Neural progenitor cell (in vitro differentiated cells): Measurements from ENCODE around the gene USP46. TPM values are rescaled to one million over a fixed set of nuclear protein-coding genes. Genes with fewer than 3 reads are reported as not detected.

Experiments used
- DNase-seq: peaks from one replicate; pipeline ENCODE4 v3.0.0-alpha.2; 2016; ENCODE audit warnings: low spot score
- H2AFZ ChIP-seq: fragments of 200-600 bp; sonication (generic); replicated peaks from 2 replicates; pipeline ENCODE4 v1.6.1; 2016; ENCODE audit warnings: antibody characterized with exemption
- H3F3A ChIP-seq: fragments of 200-600 bp; sonication (generic); 2 replicates; pipeline ENCODE4 v1.6.1; 2016; ENCODE audit warnings: antibody characterized with exemption, low read depth
- H3K27ac ChIP-seq: fragments of 200-600 bp; sonication (generic); 2 replicates; pipeline ENCODE4 v1.5.1; 2016; ENCODE audit warnings: mild to moderate bottlenecking
- H3K27me3 ChIP-seq: fragments of 200-600 bp; sonication (generic); 2 replicates; pipeline ENCODE4 v1.6.1; 2016; ENCODE audit warnings: mild to moderate bottlenecking, moderate library complexity
- H3K36me3 ChIP-seq: fragments of 200-600 bp; sonication (generic); 2 replicates; pipeline ENCODE4 v1.5.1; 2016
- H3K4me1 ChIP-seq: fragments of 200-600 bp; sonication (generic); 2 replicates; pipeline ENCODE4 v1.6.1; 2016; ENCODE audit warnings: mixed run types
- H3K4me2 ChIP-seq: fragments of 200-600 bp; sonication (generic); 2 replicates; pipeline ENCODE4 v1.6.1; 2016
- H3K4me3 ChIP-seq: fragments of 200-600 bp; sonication (generic); 2 replicates; pipeline ENCODE4 v1.5.1; 2016
- H3K79me2 ChIP-seq: fragments of 200-600 bp; sonication (generic); 2 replicates; pipeline ENCODE4 v1.6.1; 2016; ENCODE audit warnings: low read depth
- H3K9ac ChIP-seq: fragments of 200-600 bp; sonication (generic); 2 replicates; pipeline ENCODE4 v1.6.1; 2016
- H3K9me3 ChIP-seq: fragments of 200-600 bp; sonication (generic); 2 replicates; pipeline ENCODE4 v1.5.1; 2016; ENCODE audit warnings: low read depth
- H4K20me1 ChIP-seq: fragments of 200-600 bp; sonication (generic); 2 replicates; pipeline ENCODE4 v1.6.1; 2016; ENCODE audit warnings: low read depth
- H3K27ac Mint-ChIP-seq: 3 replicates; pipeline ENCODE4 v1.8.0; 2021; ENCODE audit warnings: mixed read lengths
- H3K27me3 Mint-ChIP-seq: 2 replicates; pipeline ENCODE4 v1.8.0; 2022; ENCODE audit warnings: low read depth, mild to moderate bottlenecking, inconsistent platforms, moderate library complexity, mixed read lengths; ENCODE audit not compliant: insufficient read depth
- H3K36me3 Mint-ChIP-seq: 3 replicates; pipeline ENCODE4 v1.8.0; 2021; ENCODE audit warnings: mixed read lengths
- H3K4me1 Mint-ChIP-seq: 3 replicates; pipeline ENCODE4 v1.8.0; 2021; ENCODE audit warnings: mixed read lengths
- H3K4me3 Mint-ChIP-seq: 3 replicates; pipeline ENCODE4 v1.8.0; 2021; ENCODE audit warnings: mild to moderate bottlenecking, moderate library complexity, mixed read lengths
- H3K9me3 Mint-ChIP-seq: 3 replicates; pipeline ENCODE4 v1.8.0; 2020; ENCODE audit warnings: mixed read lengths
- EZH2 ChIP-seq: fragments of 200-600 bp; sonication (generic); IDR thresholded peaks from 2 replicates; pipeline ENCODE4 v1.6.1; 2017; ENCODE audit warnings: antibody characterized with exemption, mild to moderate bottlenecking, moderate library complexity
- EZH2phosphoT487 ChIP-seq: fragments of 200-600 bp; sonication (generic); IDR thresholded peaks from 2 replicates; pipeline ENCODE4 v1.6.1; 2017; ENCODE audit warnings: antibody characterized with exemption
- total RNA-seq: library from RNA; depleted of rRNA; stranded (reverse); fragments of >200 nt; gene quantifications from 2 replicates; pipeline ENCODE4 v1.2.3, GENCODE V29; 2015; ENCODE audit warnings: low replicate concordance
- TF ChIP-seq, protein P1 (sequence below): fragments of 200-600 bp; sonication (generic); IDR thresholded peaks from 2 replicates; pipeline ENCODE4 v1.5.1; 2017; ENCODE audit warnings: antibody characterized with exemption, mild to moderate bottlenecking

The USP46 gene
- total RNA-seq, 1 donor from 2014 or later: 51.3 TPM

DNA sequence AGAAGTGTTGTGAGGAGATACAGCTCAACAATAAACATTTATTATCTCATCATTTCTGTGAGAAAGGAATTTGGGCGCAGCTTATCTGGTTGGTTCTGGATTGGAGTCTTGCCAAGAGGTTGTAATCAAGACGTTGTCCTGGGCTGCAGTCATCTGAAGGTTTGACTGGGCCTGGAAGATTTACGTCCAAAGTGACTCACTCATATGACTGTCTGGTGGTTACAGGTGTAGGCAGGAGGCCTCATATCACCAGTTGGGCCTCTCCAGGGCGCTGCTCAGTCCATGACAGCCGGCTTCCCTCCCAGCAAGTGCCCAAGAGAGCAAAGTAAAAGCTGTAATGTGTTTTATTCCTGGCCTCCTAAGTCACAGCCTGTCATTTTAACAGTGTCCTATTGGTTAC lies 106.3 kb downstream of the USP46 start:
- Mint-ChIP-seq H3K27ac (peak overlapping the region; percentile 64), H3K4me3 (no peak overlapping the region), H3K36me3 (no peaks in the 10 kb centered on the region), H3K4me1 (peaks cover 47% of the 10 kb centered on the region), H3K9me3 (peaks cover 12% of the 10 kb centered on the region), H3K27me3 (peaks cover 10% of the 10 kb centered on the region)
- Histone ChIP-seq H3K27me3 (no peaks in the 10 kb centered on the region), H3K9me3 (no peaks in the 10 kb centered on the region), H3K36me3 (no peaks in the 10 kb centered on the region), H3K4me2 (no peak overlapping the region), H3K4me1 (peaks cover 30% of the 10 kb centered on the region), H2AFZ (no peak overlapping the region), H3K27ac (no peak overlapping the region), H3K4me3 (no peak overlapping the region), H3K9ac (no peak overlapping the region), H3K79me2 (no peaks in the 10 kb centered on the region), H3F3A (peaks cover 12% of the 10 kb centered on the region), H4K20me1 (no peaks in the 10 kb centered on the region)
- no peak for DNase-seq
- no peak for TF ChIP-seq EZH2
- TF ChIP-seq EZH2phosphoT487: no peak
- TF ChIP-seq, protein P1, sequence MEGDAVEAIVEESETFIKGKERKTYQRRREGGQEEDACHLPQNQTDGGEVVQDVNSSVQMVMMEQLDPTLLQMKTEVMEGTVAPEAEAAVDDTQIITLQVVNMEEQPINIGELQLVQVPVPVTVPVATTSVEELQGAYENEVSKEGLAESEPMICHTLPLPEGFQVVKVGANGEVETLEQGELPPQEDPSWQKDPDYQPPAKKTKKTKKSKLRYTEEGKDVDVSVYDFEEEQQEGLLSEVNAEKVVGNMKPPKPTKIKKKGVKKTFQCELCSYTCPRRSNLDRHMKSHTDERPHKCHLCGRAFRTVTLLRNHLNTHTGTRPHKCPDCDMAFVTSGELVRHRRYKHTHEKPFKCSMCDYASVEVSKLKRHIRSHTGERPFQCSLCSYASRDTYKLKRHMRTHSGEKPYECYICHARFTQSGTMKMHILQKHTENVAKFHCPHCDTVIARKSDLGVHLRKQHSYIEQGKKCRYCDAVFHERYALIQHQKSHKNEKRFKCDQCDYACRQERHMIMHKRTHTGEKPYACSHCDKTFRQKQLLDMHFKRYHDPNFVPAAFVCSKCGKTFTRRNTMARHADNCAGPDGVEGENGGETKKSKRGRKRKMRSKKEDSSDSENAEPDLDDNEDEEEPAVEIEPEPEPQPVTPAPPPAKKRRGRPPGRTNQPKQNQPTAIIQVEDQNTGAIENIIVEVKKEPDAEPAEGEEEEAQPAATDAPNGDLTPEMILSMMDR: no peak

DNA sequence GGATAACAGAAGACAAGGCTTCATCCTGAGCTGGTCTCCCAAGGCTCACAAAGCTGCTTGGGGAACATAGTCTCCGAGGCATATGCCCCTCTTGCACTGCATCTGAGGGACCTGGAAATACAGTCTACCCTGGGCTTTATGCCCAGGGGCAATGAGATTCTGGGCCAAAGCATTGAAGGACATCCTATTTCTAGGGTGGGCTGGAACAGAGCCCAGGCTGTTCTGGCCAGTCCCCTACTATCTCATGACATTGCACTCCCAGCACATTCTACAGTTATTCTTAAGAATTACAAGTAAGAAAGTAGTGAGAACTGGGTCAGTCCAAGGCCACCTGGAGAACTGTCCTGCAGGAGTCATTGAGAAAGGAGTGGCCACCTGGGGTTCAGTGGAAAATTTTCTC lies 107.6 kb downstream of the USP46 start:
- H3K9me3 Mint-ChIP-seq: peaks cover 9% of the 10 kb centered on the region
- Histone ChIP-seq H3K79me2 (no peaks in the 10 kb centered on the region), H3K4me1 (peaks cover 30% of the 10 kb centered on the region), H3K9me3 (no peaks in the 10 kb centered on the region), H3K4me3 (no peak overlapping the region), H2AFZ (no peak overlapping the region), H3K27me3 (no peaks in the 10 kb centered on the region), H3K36me3 (no peaks in the 10 kb centered on the region), H3K9ac (no peak overlapping the region), H3F3A (peaks cover 12% of the 10 kb centered on the region), H3K27ac (no peak overlapping the region), H4K20me1 (no peaks in the 10 kb centered on the region), H3K4me2 (no peak overlapping the region)
- H3K36me3 Mint-ChIP-seq: no peaks in the 10 kb centered on the region
- H3K4me3 Mint-ChIP-seq: no peak overlapping the region
- TF ChIP-seq EZH2: no peak
- TF ChIP-seq EZH2phosphoT487: no peak
- TF ChIP-seq, protein P1: no peak
- no peak for DNase-seq
- H3K27me3 Mint-ChIP-seq: peaks cover 11% of the 10 kb centered on the region
- peaks cover 54% of the 10 kb centered on the region for H3K4me1 Mint-ChIP-seq
- H3K27ac Mint-ChIP-seq: no peak overlapping the region

DNA sequence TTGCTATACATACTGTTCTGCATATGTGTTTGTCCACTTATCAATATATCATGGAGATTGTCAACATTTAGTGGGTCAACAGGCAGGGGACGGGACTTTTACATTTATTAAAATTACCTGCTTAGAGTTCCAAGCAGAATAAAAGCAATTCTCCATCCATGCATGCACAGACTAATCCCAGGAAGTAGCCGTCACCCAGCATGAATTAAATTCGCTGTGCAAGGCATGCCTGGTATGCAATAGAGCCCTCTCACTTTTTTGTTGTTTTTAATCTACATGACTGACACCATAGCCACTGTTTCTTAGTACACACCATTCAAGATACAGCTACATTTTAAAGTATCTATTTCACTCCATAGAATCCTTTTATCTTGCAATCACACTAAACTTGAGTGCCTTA lies 108.9 kb downstream of the USP46 start:
- Histone ChIP-seq H3K9ac (no peak overlapping the region), H2AFZ (no peak overlapping the region), H3K4me2 (peak overlapping the region; percentile 4), H3K79me2 (no peaks in the 10 kb centered on the region), H3K4me3 (no peak overlapping the region), H4K20me1 (no peaks in the 10 kb centered on the region), H3K36me3 (no peaks in the 10 kb centered on the region), H3K9me3 (no peaks in the 10 kb centered on the region), H3F3A (peaks cover 6% of the 10 kb centered on the region), H3K27ac (no peak overlapping the region), H3K27me3 (no peaks in the 10 kb centered on the region), H3K4me1 (peaks cover 26% of the 10 kb centered on the region)
- H3K27me3 Mint-ChIP-seq: peaks cover 9% of the 10 kb centered on the region
- peak overlapping the region; percentile 48 for H3K27ac Mint-ChIP-seq
- no peak overlapping the region for H3K4me3 Mint-ChIP-seq
- peaks cover 6% of the 10 kb centered on the region for H3K9me3 Mint-ChIP-seq
- peaks cover 61% of the 10 kb centered on the region for H3K4me1 Mint-ChIP-seq
- TF ChIP-seq EZH2phosphoT487 (no peak), EZH2 (no peak)
- TF ChIP-seq, protein P1: no peak
- DNase-seq: peak; percentile 57
- H3K36me3 Mint-ChIP-seq: no peaks in the 10 kb centered on the region
